BLaER1 treated with 17β-estradiol and CSF1 and Interleukin-3, amounts not matched to agents 10 nM and 100 nM (cell line): ENCODE results near the gene IFI35.
"Not testable (repeated sequence)": the region's sequence is repeated elsewhere in the genome, so short reads cannot be mapped to it uniquely, and the experiment has no call there.

ENCODE experiments used
- H3K27ac ChIP-seq, 11 experiments: shearing (Covaris generic); formaldehyde crosslinking; 2 replicates each; pipeline ENCODE4 v1.8.1; 2022
- H3K27me3 ChIP-seq, 11 experiments: shearing (Covaris generic); formaldehyde crosslinking; 2 replicates each; pipeline ENCODE4 v1.8.1; 2022
- H3K36me3 ChIP-seq, 11 experiments: shearing (Covaris generic); formaldehyde crosslinking; 2 replicates each; pipeline ENCODE4 v1.8.1; 2022
- H3K4me1 ChIP-seq, 10 experiments: shearing (Covaris generic); formaldehyde crosslinking; 2 replicates each; pipeline ENCODE4 v1.8.1; 2022
- H3K4me2 ChIP-seq, 11 experiments: shearing (Covaris generic); formaldehyde crosslinking; 2 replicates each; pipeline ENCODE4 v1.8.1; 2022
- H3K4me3 ChIP-seq, 10 experiments: shearing (Covaris generic); formaldehyde crosslinking; 2 replicates each; pipeline ENCODE4 v1.8.1; 2022
- H3K9ac ChIP-seq, 11 experiments: shearing (Covaris generic); formaldehyde crosslinking; 2 replicates each; pipeline ENCODE4 v1.8.1; 2022
- H3K9me3 ChIP-seq, 11 experiments: shearing (Covaris generic); formaldehyde crosslinking; replicated peaks in 1 of 11; 2 replicates each; pipeline ENCODE4 v1.8.1; 2022
- H4K20me1 ChIP-seq, 11 experiments: shearing (Covaris generic); formaldehyde crosslinking; 2 replicates each; pipeline ENCODE4 v1.8.1; 2022
- Cebpa-rat ChIP-seq, 11 experiments: shearing (Covaris generic); IDR thresholded peaks; 2 replicates each; pipeline ENCODE4 v1.8.1; 2022

Gene IFI35

DNA sequence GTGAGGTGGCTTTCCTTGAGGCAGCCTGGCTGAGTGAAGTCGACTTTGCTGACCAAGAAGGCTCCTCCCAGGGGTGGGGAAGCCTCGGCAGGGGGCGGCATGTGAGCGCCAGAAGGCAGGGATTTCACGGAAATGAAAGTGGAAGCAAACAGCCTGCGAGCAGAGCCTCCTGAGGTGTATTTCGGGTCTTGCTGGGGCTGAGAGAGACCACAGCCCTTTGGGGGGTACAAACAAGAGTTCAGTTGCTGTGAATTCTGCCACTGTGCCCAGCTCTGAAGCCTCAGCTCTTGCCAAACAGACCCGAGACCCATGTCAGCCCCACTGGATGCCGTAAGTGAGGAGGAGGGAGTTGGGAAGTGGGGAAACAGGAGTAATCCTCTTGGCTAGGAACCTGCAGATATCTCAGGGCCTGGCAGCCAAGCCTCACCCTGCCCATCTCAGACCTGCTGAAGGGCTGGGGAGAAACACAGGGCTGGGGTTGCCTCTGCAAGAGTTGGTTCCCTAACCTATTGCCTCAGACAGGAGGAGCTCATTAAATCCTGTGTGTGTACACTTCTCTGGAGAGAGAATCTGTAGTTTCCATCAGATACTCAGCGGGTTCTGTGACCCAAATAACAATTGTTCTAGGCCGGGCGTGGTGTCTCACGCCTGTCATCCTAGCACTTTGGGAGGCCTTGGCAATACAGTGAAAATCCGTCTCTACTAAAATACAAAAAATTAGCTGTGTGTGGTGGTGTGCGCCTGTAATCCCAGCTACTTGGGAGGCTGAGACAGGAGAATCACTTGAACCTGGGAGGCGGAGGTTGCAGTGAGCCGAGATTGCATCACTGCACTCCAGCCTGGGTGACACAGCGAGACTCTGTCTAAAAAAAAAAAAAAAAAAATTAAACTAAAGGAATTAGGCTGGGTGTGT, at the start of gene IFI35:
Gene IFI35 (plus strand): TSS at position 146 of the 913 bp plus-strand sequence. CDS start 164 bp downstream, at position 310.
- peak within 1 kb of the TSS; percentile 59 to 91 (median 84); a peak in 21 of 22 replicates for H3K27ac ChIP-seq
- H3K4me2 ChIP-seq, result peak within 1 kb of the TSS; percentile 87 to 98 (median 93)
- peak within 1 kb of the TSS; percentile 59 to 75 (median 66) for H3K4me3 ChIP-seq
- no peak for TF ChIP-seq Cebpa-rat (IDR thresholded peaks at IDR 0.05)
- no peaks in the 10 kb centered on the region for H3K9me3 ChIP-seq
- H3K27me3 ChIP-seq, result no peaks in the 10 kb centered on the region
- H3K4me1 ChIP-seq, result peaks cover 11 to 38% (median 18%) of the 10 kb centered on the region in 10 experiments; a peak in 19 of 20 replicates
- peaks cover 28 to 41% (median 38%) of the 10 kb centered on the region in 11 experiments for H3K36me3 ChIP-seq
- peak within 1 kb of the TSS; percentile 78 to 87 (median 83) for H3K9ac ChIP-seq
- H4K20me1 ChIP-seq, result peaks cover 24 to 49% (median 41%) of the 10 kb centered on the region in 11 experiments; a peak in 21 of 22 replicates

DNA sequence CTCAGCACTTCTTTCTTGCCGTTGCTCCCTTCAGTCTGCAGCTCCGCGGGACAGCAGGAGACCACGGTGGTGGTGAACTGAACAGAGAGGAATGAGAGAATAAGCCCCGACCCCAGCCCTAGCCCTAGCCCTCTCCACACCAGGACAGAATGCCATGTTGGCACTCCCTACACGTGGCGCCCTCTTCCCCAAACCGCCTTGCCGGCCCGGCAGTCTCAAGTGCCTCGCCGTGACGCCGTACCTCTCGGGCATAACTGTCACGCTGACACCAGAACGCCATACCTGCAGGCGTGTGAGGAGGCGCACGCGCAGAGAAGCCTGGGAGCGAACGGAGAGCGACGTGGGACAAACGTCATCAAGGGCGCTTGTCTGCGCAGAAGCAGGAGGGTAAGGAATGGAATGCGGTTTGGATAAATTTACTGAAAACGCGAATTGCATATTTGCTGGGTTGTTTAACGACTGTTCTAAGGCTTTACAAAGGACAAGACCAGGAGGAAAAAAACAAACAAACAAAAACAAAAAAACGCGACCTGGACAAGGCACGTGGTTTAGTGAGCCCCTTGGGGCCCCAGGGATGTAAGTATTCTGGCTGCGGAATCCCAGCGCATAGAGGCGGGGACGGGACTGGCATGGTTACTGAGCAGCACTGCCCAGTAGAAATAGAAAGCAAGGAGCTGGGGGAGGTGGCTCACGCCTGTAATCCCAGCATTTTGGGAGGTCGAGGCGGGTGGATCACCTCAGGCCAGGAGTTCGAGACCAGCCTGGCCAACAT, 42.2 kb upstream of the IFI35 start, which contains the start of gene AARSD1:
Gene AARSD1 (minus strand): TSS at position 294 of the 772 bp plus-strand sequence. CDS start 14 bp downstream, at position 280.
- H3K9ac ChIP-seq, result peak within 1 kb of the TSS; percentile 75 to 87 (median 84)
- peak within 1 kb of the TSS; percentile 68 to 88 (median 75) for H3K4me3 ChIP-seq
- peak within 1 kb of the TSS; percentile 76 to 90 (median 87) for H3K4me2 ChIP-seq
- no peaks in the 10 kb centered on the region for H3K9me3 ChIP-seq
- TF ChIP-seq Cebpa-rat (IDR thresholded peaks at IDR 0.05), result no peak
- H4K20me1 ChIP-seq, result no peaks in the 10 kb centered on the region
- H3K27ac ChIP-seq, result peak within 1 kb of the TSS; percentile 63 to 85 (median 80)
- no peaks in the 10 kb centered on the region for H3K27me3 ChIP-seq
- peaks cover 32 to 44% (median 35%) of the 10 kb centered on the region in 10 experiments for H3K4me1 ChIP-seq
- H3K36me3 ChIP-seq, result peaks cover 29 to 39% (median 36%) of the 10 kb centered on the region in 11 experiments

DNA sequence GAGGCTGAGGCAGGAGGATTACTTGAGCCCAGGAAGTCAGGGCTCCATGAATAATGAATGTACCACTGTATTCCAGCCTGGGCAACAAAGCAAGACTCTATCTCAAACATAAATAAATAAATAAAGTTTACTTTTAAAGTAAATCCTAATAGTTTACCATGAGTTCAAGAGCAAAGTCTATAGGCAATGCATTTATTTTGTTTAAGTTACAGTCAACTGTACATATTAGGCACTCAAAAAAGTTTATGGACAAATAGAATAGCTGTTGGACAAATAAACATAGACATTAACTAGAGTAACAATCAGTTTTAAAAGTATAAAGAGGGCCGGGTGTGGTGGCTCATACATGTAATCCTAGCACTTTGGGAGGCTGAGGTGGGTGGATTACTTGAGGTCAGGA, 38.7 kb upstream of the IFI35 start:
- peak overlapping the region in 8 of 11 experiments; percentile 3 to 46 (median 19); a peak in 5 of 22 replicates for H3K4me2 ChIP-seq
- H3K4me1 ChIP-seq, result peaks cover 31 to 47% (median 38%) of the 10 kb centered on the region in 10 experiments
- H3K27ac ChIP-seq, result peak overlapping the region in 2 of 11 experiments; percentile 65 to 69; a peak in 3 of 22 replicates
- no peak for TF ChIP-seq Cebpa-rat (IDR thresholded peaks at IDR 0.05)
- no peaks in the 10 kb centered on the region for H4K20me1 ChIP-seq
- H3K9ac ChIP-seq, result 0 out of 22 replicates have a peak overlapping the region, but pooled peaks of 1 of the 11 experiments have one; percentile 16
- H3K4me3 ChIP-seq, result no peak overlapping the region
- no peaks in the 10 kb centered on the region for H3K27me3 ChIP-seq
- H3K36me3 ChIP-seq, result peaks cover 0 to 3% (median under 1%) of the 10 kb centered on the region in 11 experiments; a peak in 9 of 22 replicates
- no peaks in the 10 kb centered on the region for H3K9me3 ChIP-seq

DNA sequence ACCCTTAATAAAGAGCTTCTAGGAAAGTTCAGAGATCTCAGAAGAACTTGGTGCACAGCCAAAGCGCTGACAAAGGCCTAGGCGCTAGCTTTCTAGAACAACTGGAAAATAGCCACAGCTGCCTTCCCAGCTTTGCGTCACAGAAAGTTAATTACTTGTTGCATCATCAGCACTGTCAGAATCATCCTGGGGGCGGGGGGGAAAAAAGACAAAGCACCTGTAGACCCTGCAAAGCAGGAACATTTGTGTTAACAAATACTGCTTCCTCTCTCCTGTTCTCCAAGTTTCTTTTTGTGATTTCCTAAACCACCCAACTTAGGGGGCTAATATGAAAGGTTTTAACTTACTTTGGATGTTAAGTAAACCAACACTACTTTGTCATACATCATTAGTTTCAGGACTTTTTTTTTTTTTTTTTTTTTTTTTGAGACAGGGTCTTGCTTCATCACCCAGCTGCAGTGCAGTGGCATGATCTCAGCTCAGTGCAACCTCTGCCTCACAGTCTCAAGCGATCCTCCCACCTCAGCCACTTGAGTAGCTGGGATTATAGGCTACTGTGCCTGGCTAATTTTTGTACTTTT, 37.5 kb upstream of the IFI35 start:
- Histone ChIP-seq H3K9me3 (no peaks in the 10 kb centered on the region), H3K4me2 (peak overlapping the region in 10 of 11 experiments; percentile 5 to 46 (median 20); a peak in 15 of 22 replicates), H3K4me1 (peaks cover 23 to 36% (median 28%) of the 10 kb centered on the region in 10 experiments; a peak in 19 of 20 replicates), H3K36me3 (no peaks in the 10 kb centered on the region), H3K27me3 (no peaks in the 10 kb centered on the region), H3K27ac (peak overlapping the region in 8 of 11 experiments; percentile 2 to 70 (median 43); a peak in 12 of 22 replicates), H3K4me3 (no peak overlapping the region), H4K20me1 (no peaks in the 10 kb centered on the region), H3K9ac (peak overlapping the region in 6 of 11 experiments; percentile 9 to 49 (median 23); a peak in 6 of 22 replicates)
- peak in 3 of 11 experiments; percentile 43 to 71 (median 54); a peak in 3 of 22 replicates for TF ChIP-seq Cebpa-rat (IDR thresholded peaks at IDR 0.05)

DNA sequence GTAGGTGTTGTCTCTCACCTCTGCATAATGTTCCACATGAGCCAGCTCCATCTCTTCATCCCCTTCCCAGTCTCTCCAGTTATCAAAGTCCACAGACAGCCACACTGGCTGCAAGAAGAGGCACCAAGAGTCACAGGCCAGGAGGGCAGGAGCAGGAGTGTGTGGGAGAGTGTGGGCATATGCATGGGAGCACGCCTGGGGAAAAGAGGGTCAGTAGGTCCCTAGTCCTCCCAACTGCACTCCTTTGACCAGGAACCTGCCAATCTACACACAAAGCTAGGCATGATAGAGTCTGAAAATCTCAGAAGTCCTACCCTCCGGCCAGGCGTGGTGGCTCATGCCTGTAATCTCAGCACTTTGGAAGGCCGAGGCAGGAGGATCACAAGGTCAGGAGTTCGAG, 35.0 kb upstream of the IFI35 start:
- H3K36me3 ChIP-seq, result no peaks in the 10 kb centered on the region
- H3K27me3 ChIP-seq, result no peaks in the 10 kb centered on the region
- H3K27ac ChIP-seq, result no peak overlapping the region
- no peaks in the 10 kb centered on the region for H4K20me1 ChIP-seq
- H3K4me2 ChIP-seq, result no peak overlapping the region
- no peaks in the 10 kb centered on the region for H3K9me3 ChIP-seq
- H3K9ac ChIP-seq, result no peak overlapping the region
- H3K4me3 ChIP-seq, result no peak overlapping the region
- TF ChIP-seq Cebpa-rat (IDR thresholded peaks at IDR 0.05), result no peak
- H3K4me1 ChIP-seq, result peaks cover 28 to 47% (median 40%) of the 10 kb centered on the region in 10 experiments

DNA sequence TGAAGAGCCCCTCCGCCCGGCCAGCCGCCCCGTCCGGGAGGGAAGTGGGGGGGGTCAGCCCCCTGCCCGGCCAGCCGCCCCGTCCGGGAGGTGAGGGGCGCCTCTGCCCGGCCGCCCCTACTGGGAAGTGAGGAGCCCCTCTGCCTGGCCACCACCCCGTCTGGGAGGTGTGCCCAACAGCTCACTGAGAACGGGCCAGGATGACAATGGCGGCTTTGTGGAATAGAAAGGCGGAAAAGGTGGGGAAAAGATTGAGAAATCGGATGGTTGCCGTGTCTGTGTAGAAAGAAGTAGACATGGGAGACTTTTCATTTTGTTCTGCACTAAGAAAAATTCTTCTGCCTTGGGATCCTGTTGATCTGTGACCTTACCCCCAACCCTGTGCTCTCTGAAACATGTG, 33.3 kb upstream of the IFI35 start:
- H4K20me1 ChIP-seq, H3K9me3 ChIP-seq, H3K4me3 ChIP-seq, H3K9ac ChIP-seq, H3K27me3 ChIP-seq, H3K36me3 ChIP-seq, H3K27ac ChIP-seq, H3K4me2 ChIP-seq: not testable (repeated sequence)
- H3K4me1 ChIP-seq, result peaks cover 20 to 43% (median 36%) of the 10 kb centered on the region in 10 experiments

DNA sequence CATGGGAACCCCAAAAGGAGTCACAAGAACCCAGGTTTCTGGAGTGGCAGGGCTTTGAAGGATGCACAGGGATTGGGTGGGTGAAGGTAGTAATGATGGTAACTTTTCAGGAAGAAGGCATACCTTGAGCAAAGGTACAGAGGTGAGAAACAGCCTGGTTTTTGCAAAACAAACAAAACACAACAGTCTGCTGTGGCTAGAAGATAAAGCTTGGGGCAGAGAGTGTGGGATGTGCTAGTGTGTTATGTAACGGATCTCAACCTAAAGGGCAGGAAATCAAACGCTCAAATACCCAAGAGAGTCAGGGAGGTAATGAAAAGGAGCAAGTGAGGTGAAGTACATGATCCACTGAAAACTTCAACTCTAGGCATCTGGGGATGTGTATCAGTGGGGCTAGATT, 31.3 kb upstream of the IFI35 start:
- peaks cover 19 to 40% (median 33%) of the 10 kb centered on the region in 10 experiments for H3K4me1 ChIP-seq
- peak overlapping the region in 7 of 11 experiments; percentile 1 to 50 (median 28); a peak in 7 of 22 replicates for H3K27ac ChIP-seq
- no peaks in the 10 kb centered on the region for H3K27me3 ChIP-seq
- H3K36me3 ChIP-seq, result no peaks in the 10 kb centered on the region
- no peak for TF ChIP-seq Cebpa-rat (IDR thresholded peaks at IDR 0.05)
- H3K9ac ChIP-seq, result peak overlapping the region in 8 of 11 experiments; percentile 9 to 58 (median 34); a peak in 6 of 22 replicates
- H3K9me3 ChIP-seq, result no peaks in the 10 kb centered on the region
- peak overlapping the region; percentile 59 to 83 (median 66) for H3K4me2 ChIP-seq
- H3K4me3 ChIP-seq, result no peak overlapping the region
- H4K20me1 ChIP-seq, result no peaks in the 10 kb centered on the region

DNA sequence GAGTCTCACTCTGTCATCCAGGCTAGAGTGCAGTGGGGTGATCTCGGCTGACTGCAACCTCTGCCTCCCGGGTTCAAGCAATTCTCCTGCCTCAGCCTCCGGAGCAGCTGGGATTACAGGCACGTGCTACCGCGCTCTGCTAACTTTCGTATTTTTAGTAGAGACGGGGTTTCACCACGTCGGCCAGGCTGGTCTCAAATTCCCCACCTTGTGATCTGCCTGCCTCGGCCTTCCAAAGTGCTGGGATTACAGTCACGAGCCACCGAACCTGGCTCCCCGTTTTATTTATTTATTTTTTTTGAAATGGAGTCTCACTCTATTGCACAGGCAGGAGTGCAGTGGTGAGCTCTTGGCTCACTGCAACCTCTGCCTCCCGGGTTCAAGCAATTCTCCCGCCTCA, 30.9 kb upstream of the IFI35 start:
- Histone ChIP-seq H3K27ac (peak overlapping the region in 7 of 11 experiments; percentile 1 to 50 (median 28); a peak in 9 of 22 replicates), H3K4me1 (peaks cover 19 to 40% (median 33%) of the 10 kb centered on the region in 10 experiments), H3K9ac (peak overlapping the region in 8 of 11 experiments; percentile 9 to 58 (median 34); a peak in 7 of 22 replicates), H3K4me2 (peak overlapping the region; percentile 59 to 83 (median 66))
- H3K36me3 ChIP-seq, H4K20me1 ChIP-seq, H3K9me3 ChIP-seq, H3K4me3 ChIP-seq, H3K27me3 ChIP-seq: not testable (repeated sequence)
